OCI-LY7 (cell line): ENCODE results near the gene MRPL19. TPM values are rescaled to one million over a fixed set of nuclear protein-coding genes. Genes with fewer than 3 reads are reported as not detected.

Experiments used
- BruUV-seq: library from RNA; stranded (reverse); fragments of 400-500 nt; replicated peaks from 2 replicates; lab custom pipeline; 2021; lab: Mats Ljungman, UMichigan
- CTCF ChIA-PET: fragments of 300-600 bp; sonication (Branson Sonifier 250); formaldehyde crosslinking; loops from one replicate; lab custom pipeline; 2022; ENCODE audit warnings: antibody characterized with exemption; ENCODE audit not compliant: unreplicated experiment; lab: Charles Lee
- POLR2A ChIA-PET: fragments of 300-600 bp; sonication (Branson Sonifier 250); formaldehyde crosslinking; loops from one replicate; lab custom pipeline; 2022; ENCODE audit warnings: antibody characterized with exemption; lab: Charles Lee
- DNase-seq: peaks from one replicate; pipeline ENCODE4 v3.0.0-alpha.2; 2015; ENCODE audit warnings: low spot score
- H2AFZ ChIP-seq: fragments of 200-600 bp; sonication (generic), shearing (Covaris generic); 2 replicates; pipeline ENCODE4 v1.6.1; 2014; ENCODE audit warnings: mild to moderate bottlenecking, antibody characterized with exemption, low read length, moderate library complexity
- H3K27ac ChIP-seq: fragments of 200-600 bp; sonication (generic); 2 replicates; pipeline ENCODE4 v1.5.1; 2014; ENCODE audit warnings: mixed run types, low read depth, mild to moderate bottlenecking, moderate library complexity, low read length, inconsistent platforms; ENCODE audit not compliant: poor library complexity, severe bottlenecking
- H3K36me3 ChIP-seq: fragments of 200-600 bp; sonication (generic); 2 replicates; pipeline ENCODE4 v1.6.1; 2014; ENCODE audit warnings: mild to moderate bottlenecking, antibody characterized with exemption, low read length, moderate library complexity, mixed read lengths; ENCODE audit not compliant: insufficient read depth
- H3K4me1 ChIP-seq: fragments of 200-600 bp; sonication (generic); 2 replicates; pipeline ENCODE4 v1.5.1; 2014; ENCODE audit warnings: mild to moderate bottlenecking, low read length; ENCODE audit not compliant: insufficient read depth, poor library complexity, severe bottlenecking
- H3K4me2 ChIP-seq: fragments of 200-600 bp; sonication (generic); 2 replicates; pipeline ENCODE4 v1.6.1; 2014; ENCODE audit warnings: mild to moderate bottlenecking, low read length
- H3K4me3 ChIP-seq: fragments of 200-600 bp; sonication (generic); 2 replicates; pipeline ENCODE4 v1.5.1; 2014; ENCODE audit warnings: mild to moderate bottlenecking, low read depth, low read length; ENCODE audit not compliant: poor library complexity, severe bottlenecking
- H3K79me2 ChIP-seq: fragments of 200-600 bp; sonication (generic); 2 replicates; pipeline ENCODE4 v1.6.1; 2016; ENCODE audit warnings: low read depth, mild to moderate bottlenecking, low read length, moderate library complexity, mixed read lengths; ENCODE audit not compliant: insufficient read depth
- H3K9me2 ChIP-seq: fragments of 200-600 bp; sonication (generic); 2 replicates; pipeline ENCODE4 v1.6.1; 2016; ENCODE audit warnings: mild to moderate bottlenecking, low read length, mixed read lengths; ENCODE audit not compliant: insufficient read depth
- H3K9me3 ChIP-seq: fragments of 200-600 bp; sonication (generic); 2 replicates; pipeline ENCODE4 v1.6.1; 2014; ENCODE audit warnings: mild to moderate bottlenecking, mixed run types, low read length, mixed read lengths
- H4K20me1 ChIP-seq: fragments of 200-600 bp; sonication (generic); 2 replicates; pipeline ENCODE4 v1.6.1; 2014; ENCODE audit warnings: mild to moderate bottlenecking, antibody characterized with exemption, low read length, moderate library complexity, mixed read lengths; ENCODE audit not compliant: insufficient read depth
- EZH2phosphoT487 ChIP-seq: fragments of 200-600 bp; sonication (generic); IDR thresholded peaks from 2 replicates; pipeline ENCODE4 v1.6.1; 2018; ENCODE audit warnings: low read depth, borderline replicate concordance, mild to moderate bottlenecking, mixed run types, antibody characterized with exemption, low read length, moderate library complexity, mixed read lengths
- intact Hi-C: fragments of 100-400 bp; cut with micrococcal nuclease; formaldehyde crosslinking; loops from one replicate; pipeline ENCODE4 v1.10.0; 2022; ENCODE audit not compliant: unreplicated experiment
- total RNA-seq, 2 experiments: library from RNA; depleted of rRNA in 1 of 2; stranded (reverse); fragments of >200 nt in 1 of 2; shearing (Covaris generic) in 1 of 2; gene quantifications; 2 replicates each; pipeline ENCODE4 v1.2.3, GENCODE V29; 2014 to 2022
- TF ChIP-seq, protein P1 (sequence below): fragments of 200-600 bp; sonication (generic); conservative IDR thresholded peaks from 2 replicates; pipeline ENCODE4 v1.5.1; 2014; ENCODE audit warnings: mild to moderate bottlenecking, antibody characterized with exemption, low read length, moderate library complexity, mixed read lengths

MRPL19 gene
- total RNA-seq, 2 experiments from 2014 or later: 42.6 to 52.7 TPM

DNA sequence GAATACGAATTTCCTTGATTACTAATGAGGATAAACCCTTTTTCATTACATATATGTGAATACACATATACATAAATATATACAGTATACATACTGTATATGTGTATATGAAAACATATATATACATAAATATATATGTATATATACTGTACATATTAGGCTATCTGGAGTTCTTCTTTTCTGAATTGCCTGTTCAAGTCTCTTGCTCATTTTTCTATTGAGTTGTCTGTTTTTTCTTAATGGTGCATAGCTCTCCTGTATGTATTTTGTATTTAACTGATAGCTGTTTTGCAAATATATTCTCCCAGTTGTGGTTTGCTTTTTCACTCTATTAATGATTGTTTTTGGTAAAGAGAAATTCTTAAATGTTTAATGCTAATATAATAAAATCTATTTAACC lies 73.0 kb downstream of the MRPL19 start:
- no TSS peak for BruUV-seq
- CTCF ChIA-PET: no interaction called here
- TF ChIP-seq EZH2phosphoT487: no peak
- TF ChIP-seq, protein P1, sequence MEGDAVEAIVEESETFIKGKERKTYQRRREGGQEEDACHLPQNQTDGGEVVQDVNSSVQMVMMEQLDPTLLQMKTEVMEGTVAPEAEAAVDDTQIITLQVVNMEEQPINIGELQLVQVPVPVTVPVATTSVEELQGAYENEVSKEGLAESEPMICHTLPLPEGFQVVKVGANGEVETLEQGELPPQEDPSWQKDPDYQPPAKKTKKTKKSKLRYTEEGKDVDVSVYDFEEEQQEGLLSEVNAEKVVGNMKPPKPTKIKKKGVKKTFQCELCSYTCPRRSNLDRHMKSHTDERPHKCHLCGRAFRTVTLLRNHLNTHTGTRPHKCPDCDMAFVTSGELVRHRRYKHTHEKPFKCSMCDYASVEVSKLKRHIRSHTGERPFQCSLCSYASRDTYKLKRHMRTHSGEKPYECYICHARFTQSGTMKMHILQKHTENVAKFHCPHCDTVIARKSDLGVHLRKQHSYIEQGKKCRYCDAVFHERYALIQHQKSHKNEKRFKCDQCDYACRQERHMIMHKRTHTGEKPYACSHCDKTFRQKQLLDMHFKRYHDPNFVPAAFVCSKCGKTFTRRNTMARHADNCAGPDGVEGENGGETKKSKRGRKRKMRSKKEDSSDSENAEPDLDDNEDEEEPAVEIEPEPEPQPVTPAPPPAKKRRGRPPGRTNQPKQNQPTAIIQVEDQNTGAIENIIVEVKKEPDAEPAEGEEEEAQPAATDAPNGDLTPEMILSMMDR: no peak

DNA sequence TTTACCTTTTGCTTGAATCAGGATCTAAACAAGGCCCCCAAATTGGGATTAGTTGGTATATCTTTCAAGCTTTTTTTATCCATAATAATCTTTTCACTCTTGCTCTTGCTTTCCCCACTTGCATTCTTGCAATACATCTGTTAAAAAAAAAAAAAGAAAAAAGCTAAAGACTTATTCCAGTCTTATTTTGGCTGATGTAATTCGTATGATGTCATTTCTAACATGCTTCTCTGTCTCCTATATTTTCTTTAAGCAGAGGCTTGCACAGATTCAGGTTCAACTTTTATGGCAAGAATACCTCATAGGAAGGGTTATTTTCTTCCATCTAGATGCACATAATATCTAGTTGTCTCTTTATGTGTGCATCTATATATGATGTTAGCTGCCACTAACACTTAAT lies 73.9 kb downstream of the MRPL19 start:
- H3K9me3 ChIP-seq: no peaks in the 10 kb centered on the region
- H3K79me2 ChIP-seq: no peaks in the 10 kb centered on the region
- H3K4me2 ChIP-seq: no peak overlapping the region
- H3K27ac ChIP-seq: no peak overlapping the region
- no peaks in the 10 kb centered on the region for H3K4me1 ChIP-seq
- H2AFZ ChIP-seq: no peak overlapping the region
- H3K4me3 ChIP-seq: no peak overlapping the region
- no peaks in the 10 kb centered on the region for H4K20me1 ChIP-seq
- ChIA-PET POLR2A (interaction anchor here (1.1 to 1.4 kb wide), 3 partner anchors 9 to 31 kb away, joined by 3 to 4 read pairs (median 3); no protein-coding TSS in a partner anchor), CTCF (no interaction called here)
- no peak for DNase-seq
- H3K36me3 ChIP-seq: no peaks in the 10 kb centered on the region
- no peak for TF ChIP-seq EZH2phosphoT487
- TF ChIP-seq, protein P1: no peak
- H3K9me2 ChIP-seq: no peaks in the 10 kb centered on the region
- intact Hi-C loops: no loop called here
- no TSS peak for BruUV-seq

More for the DNA sequence above, 73.0 kb downstream of the MRPL19 start:
- no peaks in the 10 kb centered on the region for H3K79me2 ChIP-seq
- H3K9me2 ChIP-seq: no peaks in the 10 kb centered on the region
- no peak for DNase-seq
- H3K4me1 ChIP-seq: no peaks in the 10 kb centered on the region
- no peak overlapping the region for H2AFZ ChIP-seq
- no peaks in the 10 kb centered on the region for H4K20me1 ChIP-seq
- no peak overlapping the region for H3K27ac ChIP-seq
- no peak overlapping the region for H3K4me3 ChIP-seq
- no peaks in the 10 kb centered on the region for H3K9me3 ChIP-seq
- intact Hi-C loops: no loop called here
- no peak overlapping the region for H3K4me2 ChIP-seq
- POLR2A ChIA-PET: interaction anchor here (0.7 to 1.3 kb wide), 3 partner anchors 10 to 1417 kb away, joined by 3 to 4 read pairs (median 3); no protein-coding TSS in a partner anchor
- H3K36me3 ChIP-seq: no peaks in the 10 kb centered on the region

DNA sequence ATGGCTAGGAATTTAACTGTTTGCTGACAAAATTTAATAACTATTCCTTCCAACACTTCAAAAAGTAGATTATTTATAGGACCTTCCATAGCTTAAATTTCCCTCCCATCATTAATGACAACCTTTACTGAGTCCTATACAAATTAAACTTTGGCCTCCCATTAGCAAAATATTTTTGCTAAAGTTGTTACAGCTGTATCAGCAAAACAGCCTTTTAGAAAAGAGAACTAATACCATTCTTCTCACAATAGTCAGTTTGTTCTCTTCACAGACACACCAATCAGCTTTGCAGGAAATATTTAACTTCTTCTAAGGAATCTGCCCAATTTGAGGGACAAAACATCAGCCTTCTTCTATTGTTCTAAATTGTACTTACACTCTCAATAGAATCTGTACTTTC lies 76.1 kb downstream of the MRPL19 start:
- H3K4me3 ChIP-seq: no peak overlapping the region
- no peak for DNase-seq
- no peaks in the 10 kb centered on the region for H3K79me2 ChIP-seq
- intact Hi-C loops: no loop called here
- no peak overlapping the region for H2AFZ ChIP-seq
- no peak overlapping the region for H3K27ac ChIP-seq
- no peaks in the 10 kb centered on the region for H4K20me1 ChIP-seq
- TF ChIP-seq, protein P1: no peak
- TF ChIP-seq EZH2phosphoT487: no peak
- H3K9me3 ChIP-seq: no peaks in the 10 kb centered on the region
- ChIA-PET POLR2A (interaction anchor here (0.9 to 1.6 kb wide), 2 partner anchors 12 to 265 kb away, joined by 4 to 8 read pairs; partner anchors contain the start of gene GCFC2), CTCF (no interaction called here)
- H3K36me3 ChIP-seq: no peaks in the 10 kb centered on the region
- BruUV-seq: no TSS peak
- no peaks in the 10 kb centered on the region for H3K9me2 ChIP-seq
- no peak overlapping the region for H3K4me2 ChIP-seq
- no peaks in the 10 kb centered on the region for H3K4me1 ChIP-seq
